Suprapubic skin (tissue), 4 donors: ENCODE results near the gene INAVA. TPM values are rescaled to one million over a fixed set of nuclear protein-coding genes. Genes with fewer than 3 reads are reported as not detected.

ENCODE experiments used
- DNase-seq, 2 donors: peaks; one replicate each; pipeline ENCODE4 v3.0.0-alpha.2; 2019; ENCODE audit warnings: low spot score in 2 of 2
- H3K27ac ChIP-seq: fragments of 200-600 bp; sonication (generic); one replicate; pipeline ENCODE4 v1.5.1; 2019
- H3K27me3 ChIP-seq: fragments of 200-600 bp; sonication (generic); one replicate; pipeline ENCODE4 v1.5.1; 2019
- H3K36me3 ChIP-seq: fragments of 200-600 bp; sonication (generic); one replicate; pipeline ENCODE4 v1.5.1; 2019
- H3K4me1 ChIP-seq: fragments of 200-600 bp; sonication (generic); one replicate; pipeline ENCODE4 v1.5.1; 2019
- H3K4me3 ChIP-seq: fragments of 200-600 bp; sonication (generic); one replicate; pipeline ENCODE4 v1.5.1; 2019; ENCODE audit warnings: mild to moderate bottlenecking
- H3K9me3 ChIP-seq: fragments of 200-600 bp; sonication (generic); one replicate; pipeline ENCODE4 v1.5.1; 2019
- CTCF ChIP-seq, 2 donors: fragments of 200-600 bp in 1 of 2; fragments of 450-650 bp in 1 of 2; sonication (generic) in 1 of 2; IDR thresholded peaks; one replicate each; pipeline ENCODE4 v1.5.1; 2016 to 2019; ENCODE audit warnings: antibody characterized with exemption in 2 of 2, mild to moderate bottlenecking in 1 of 2, moderate library complexity in 1 of 2
- EP300 ChIP-seq: sonication (generic); formaldehyde crosslinking; IDR thresholded peaks from one replicate; pipeline ENCODE4 v1.6.1; 2017; ENCODE audit warnings: antibody characterized with exemption
- POLR2A ChIP-seq, 2 donors: fragments of 450-650 bp; IDR thresholded peaks; one replicate each; pipeline ENCODE4 v1.6.1; 2017; ENCODE audit warnings: antibody characterized with exemption in 2 of 2, mild to moderate bottlenecking in 2 of 2, moderate library complexity in 2 of 2
- POLR2AphosphoS5 ChIP-seq, 3 donors: sonication (generic); formaldehyde crosslinking; IDR thresholded peaks; one replicate each; pipeline ENCODE4 v1.6.1; 2017; ENCODE audit warnings: antibody characterized with exemption in 3 of 3
- WGBS: methylation state at CpG from one replicate; pipeline ENCODE4 v1.1.5; 2018; 5-methylcytosine and 5-hydroxymethylcytosine counted together
- total RNA-seq, 4 donors: library from RNA; depleted of rRNA; stranded (reverse); fragments of >200 nt; gene quantifications; one replicate each; pipeline ENCODE4 v1.1.0, GENCODE V29; 2016

INAVA gene
- total RNA-seq, 4 donors from 2014 or later: 110 to 137 (median 117) TPM

GRCh38 chr1:200947059-200947566, 52.4 kb downstream of the INAVA start:
- Histone ChIP-seq H3K27me3 (no peaks in the 10 kb centered on the region), H3K4me3 (no peak overlapping the region), H3K27ac (no peak overlapping the region), H3K36me3 (no peaks in the 10 kb centered on the region), H3K9me3 (peaks cover 10% of the 10 kb centered on the region), H3K4me1 (no peaks in the 10 kb centered on the region)
- WGBS: 93% methylated on average over 3 of the region's 3 CpGs
- TF ChIP-seq CTCF (IDR thresholded peaks at IDR 0.05) (no peak), POLR2A (IDR thresholded peaks at IDR 0.05) (no peak), EP300 (no peak), POLR2AphosphoS5 (IDR thresholded peaks at IDR 0.05) (no peak)
- no peak for DNase-seq

GRCh38 chr1:200949626-200950025, 54.9 kb downstream of the INAVA start:
- no peak overlapping the region for H3K4me3 ChIP-seq
- H3K27me3 ChIP-seq: no peaks in the 10 kb centered on the region
- no peaks in the 10 kb centered on the region for H3K36me3 ChIP-seq
- no peak overlapping the region for H3K27ac ChIP-seq
- no peaks in the 10 kb centered on the region for H3K4me1 ChIP-seq
- TF ChIP-seq EP300: no peak
- TF ChIP-seq CTCF (IDR thresholded peaks at IDR 0.05): no peak
- no peak for TF ChIP-seq POLR2A (IDR thresholded peaks at IDR 0.05)
- TF ChIP-seq POLR2AphosphoS5 (IDR thresholded peaks at IDR 0.05): no peak
- H3K9me3 ChIP-seq: peaks cover 10% of the 10 kb centered on the region
- no peak for DNase-seq
- 100% methylated on average over 8 of the region's 8 CpGs for WGBS

- no peak overlapping the region for H3K27ac ChIP-seq
- H3K9me3 ChIP-seq: peaks cover 10% of the 10 kb centered on the region
- H3K4me1 ChIP-seq: no peaks in the 10 kb centered on the region
- H3K4me3 ChIP-seq: no peak overlapping the region
- no peak for DNase-seq
- no peaks in the 10 kb centered on the region for H3K36me3 ChIP-seq
- TF ChIP-seq POLR2A (IDR thresholded peaks at IDR 0.05): no peak
- TF ChIP-seq EP300: no peak
- no peak for TF ChIP-seq POLR2AphosphoS5 (IDR thresholded peaks at IDR 0.05)
- no peak for TF ChIP-seq CTCF (IDR thresholded peaks at IDR 0.05)
- no peaks in the 10 kb centered on the region for H3K27me3 ChIP-seq
- WGBS: 71% methylated on average over 2 of the region's 2 CpGs
Observed at GRCh38 chr1:200951016-200951415, 56.3 kb downstream of the INAVA start.

GRCh38 chr1:200954434-200954833, 59.7 kb downstream of the INAVA start:
- 72% methylated on average over 3 of the region's 3 CpGs for WGBS
- no peaks in the 10 kb centered on the region for H3K9me3 ChIP-seq
- no peaks in the 10 kb centered on the region for H3K4me1 ChIP-seq
- H3K27ac ChIP-seq: no peak overlapping the region
- TF ChIP-seq POLR2A (IDR thresholded peaks at IDR 0.05) (no peak), POLR2AphosphoS5 (IDR thresholded peaks at IDR 0.05) (no peak), CTCF (IDR thresholded peaks at IDR 0.05) (no peak), EP300 (no peak)
- DNase-seq: no peak
- no peaks in the 10 kb centered on the region for H3K36me3 ChIP-seq
- no peaks in the 10 kb centered on the region for H3K27me3 ChIP-seq
- H3K4me3 ChIP-seq: no peak overlapping the region

GRCh38 chr1:200958597-200958996, 63.9 kb downstream of the INAVA start:
- H3K27ac ChIP-seq: no peak overlapping the region

More at GRCh38 chr1:200958597-200958996, 63.9 kb downstream of the INAVA start:
- 89% methylated on average over 11 of the region's 11 CpGs for WGBS
- no peak overlapping the region for H3K4me3 ChIP-seq
- peaks cover 9% of the 10 kb centered on the region for H3K4me1 ChIP-seq
- H3K36me3 ChIP-seq: no peaks in the 10 kb centered on the region
- no peak for TF ChIP-seq CTCF (IDR thresholded peaks at IDR 0.05)
- no peak for TF ChIP-seq POLR2AphosphoS5 (IDR thresholded peaks at IDR 0.05)
- no peak for TF ChIP-seq POLR2A (IDR thresholded peaks at IDR 0.05)
- TF ChIP-seq EP300: no peak
- no peaks in the 10 kb centered on the region for H3K27me3 ChIP-seq
- no peaks in the 10 kb centered on the region for H3K9me3 ChIP-seq
- DNase-seq: no peak
